Ovary (tissue), 3 donors: ENCODE measurements around the gene PLXNA2.

ENCODE experiments used
- CTCF ChIP-seq, 3 donors: fragments of 450-650 bp in 2 of 3; fragments of 200-600 bp in 1 of 3; IDR thresholded peaks; one replicate each; pipeline versions ENCODE4 v1.5.1 to v1.8.0; 2016 to 2022; ENCODE audit warnings: antibody characterized with exemption in 3 of 3, mild to moderate bottlenecking in 1 of 3
- POLR2A ChIP-seq: fragments of 450-650 bp; IDR thresholded peaks from one replicate; pipeline ENCODE4 v1.6.1; 2017; ENCODE audit warnings: antibody characterized with exemption, mild to moderate bottlenecking, moderate library complexity
- donor health status: DM: no; HTN: no; CAD: no.

- TF ChIP-seq CTCF (IDR thresholded peaks at IDR 0.05) (no peak), POLR2A (no peak)
These were observed 114.7 kb downstream of the PLXNA2 start for GRCh38 chr1:208129487-208129886.
